ENCODE data around the gene CLCN7. TPM values are rescaled to one million over a fixed set of nuclear protein-coding genes. Genes with fewer than 3 reads are reported as not detected.

CLCN7 gene
- total RNA-seq, 1 donor from 2014 or later: 177 TPM

- Mint-ChIP-seq H3K27me3 (ENCODE audit: unreplicated experiment) (no peaks in the 10 kb centered on the region), H3K4me1 (ENCODE audit: unreplicated experiment) (no peaks in the 10 kb centered on the region), H3K36me3 (ENCODE audit: unreplicated experiment) (peaks cover 8% of the 10 kb centered on the region), H3K4me3 (ENCODE audit: unreplicated experiment) (no peak overlapping the region), H3K27ac (ENCODE audit: unreplicated experiment) (no peak overlapping the region), H3K9me3 (ENCODE audit: unreplicated experiment) (no peaks in the 10 kb centered on the region)
- TF ChIP-seq CTCF (IDR thresholded peaks at IDR 0.05): no peak
- no peak for DNase-seq (ENCODE audit: extremely low spot score, unreplicated experiment)
Observed at GRCh38 chr16:1456951-1457350, 17.9 kb downstream of the CLCN7 start.

DNA sequence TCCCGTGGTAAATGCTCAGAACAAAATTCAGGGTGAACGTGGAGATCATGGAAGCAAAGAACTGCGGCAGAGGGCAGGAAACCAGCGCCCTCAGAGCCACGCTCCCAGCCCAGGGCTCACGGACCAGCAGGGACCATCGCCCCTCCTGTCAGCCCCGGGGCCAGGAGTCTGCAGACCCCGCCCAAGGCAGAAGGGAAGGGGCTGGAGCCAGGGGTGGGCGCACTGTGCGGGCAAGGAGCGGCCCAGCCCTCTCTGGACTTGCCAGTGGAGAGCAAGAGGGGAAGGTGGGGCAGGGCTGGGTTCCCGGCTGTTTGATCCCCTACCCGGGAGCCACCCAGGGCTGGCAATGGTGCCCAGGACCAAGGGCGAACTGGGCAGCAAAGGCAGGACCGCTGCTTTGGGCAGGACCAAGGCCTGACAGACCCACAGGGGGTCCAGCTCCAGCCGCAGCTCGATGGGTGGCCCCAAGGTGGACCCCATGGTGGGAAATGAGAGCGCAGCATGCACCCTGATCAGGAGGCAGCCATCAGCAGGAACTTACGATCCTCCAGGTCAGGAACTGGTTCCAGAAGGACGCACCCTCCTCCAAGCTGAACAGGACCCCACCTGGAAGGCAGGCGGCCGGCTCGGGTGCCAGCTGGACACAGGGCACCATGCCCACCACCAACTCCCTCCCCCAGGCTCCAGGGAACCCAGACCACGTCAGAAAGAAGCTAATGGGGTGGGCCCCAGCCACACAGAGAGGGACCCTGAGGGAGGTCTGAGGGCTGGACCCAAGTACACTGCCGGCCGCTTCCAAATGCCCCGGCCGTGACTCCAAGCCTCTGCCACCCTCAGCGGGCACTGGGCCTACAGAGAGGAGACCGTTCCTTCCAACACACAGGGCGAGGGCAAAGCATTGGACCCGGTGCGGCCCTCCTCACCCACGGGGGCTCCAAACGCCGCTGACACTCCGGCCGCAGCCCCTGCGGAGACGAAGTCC is 19.3 kb downstream of the CLCN7 start:
- H3K36me3 Mint-ChIP-seq (ENCODE audit: unreplicated experiment): peaks cover 10% of the 10 kb centered on the region
- H3K27me3 Mint-ChIP-seq (ENCODE audit: unreplicated experiment): no peaks in the 10 kb centered on the region
- no peak overlapping the region for H3K27ac Mint-ChIP-seq (ENCODE audit: unreplicated experiment)

DNA sequence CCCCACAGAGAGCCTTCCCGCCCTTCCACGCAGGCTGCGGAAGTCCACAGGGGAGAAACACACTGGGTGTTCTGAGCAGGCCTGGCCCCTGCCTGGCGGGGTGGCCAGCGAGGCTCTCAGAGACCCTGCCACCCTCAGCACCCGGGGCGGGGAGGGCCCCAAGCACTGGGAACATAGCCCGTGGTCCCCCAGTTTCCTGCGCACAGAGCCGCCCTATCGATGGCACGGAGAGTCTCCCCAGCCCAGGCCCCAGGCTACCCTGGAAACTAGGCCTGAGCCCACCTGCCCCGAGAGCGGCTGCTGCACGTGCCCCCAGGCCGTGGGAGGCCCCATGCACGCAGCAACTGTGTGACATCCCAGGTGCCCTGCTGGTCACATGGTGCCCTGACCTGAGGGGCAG is 20.3 kb downstream of the CLCN7 start:
- Mint-ChIP-seq H3K36me3 (ENCODE audit: unreplicated experiment) (peaks cover 12% of the 10 kb centered on the region), H3K4me1 (ENCODE audit: unreplicated experiment) (no peaks in the 10 kb centered on the region), H3K27ac (ENCODE audit: unreplicated experiment) (no peak overlapping the region), H3K27me3 (ENCODE audit: unreplicated experiment) (no peaks in the 10 kb centered on the region), H3K9me3 (ENCODE audit: unreplicated experiment) (no peaks in the 10 kb centered on the region), H3K4me3 (ENCODE audit: unreplicated experiment) (no peak overlapping the region)
- no peak for TF ChIP-seq CTCF (IDR thresholded peaks at IDR 0.05)
- DNase-seq (ENCODE audit: extremely low spot score, unreplicated experiment): no peak

More for the DNA sequence above, 19.3 kb downstream of the CLCN7 start:
- no peak for TF ChIP-seq CTCF (IDR thresholded peaks at IDR 0.05)
- Mint-ChIP-seq H3K4me1 (ENCODE audit: unreplicated experiment) (no peaks in the 10 kb centered on the region), H3K4me3 (ENCODE audit: unreplicated experiment) (no peak overlapping the region), H3K9me3 (ENCODE audit: unreplicated experiment) (no peaks in the 10 kb centered on the region)
- DNase-seq (ENCODE audit: extremely low spot score, unreplicated experiment): no peak

DNA sequence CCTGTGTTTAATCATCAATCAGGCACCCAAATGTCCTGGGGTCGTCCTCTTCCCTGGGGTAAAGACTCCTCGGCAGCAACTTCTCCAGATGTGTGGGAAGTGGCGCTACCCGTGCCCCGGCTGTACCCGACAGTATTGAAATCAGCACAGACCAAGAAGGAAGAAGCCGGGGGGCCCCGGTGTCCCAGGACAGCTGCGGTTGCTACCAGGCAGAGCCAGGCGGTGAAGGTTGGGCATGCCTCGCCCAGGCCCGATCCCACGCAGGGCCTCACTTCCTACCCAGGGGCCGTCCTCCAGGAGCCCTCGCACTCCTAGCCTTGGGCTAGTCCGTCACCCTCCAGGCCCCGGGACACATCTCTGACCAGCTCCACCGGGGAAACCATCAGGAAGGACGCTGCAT is 21.5 kb downstream of the CLCN7 start:
- no peak overlapping the region for H3K27ac Mint-ChIP-seq (ENCODE audit: unreplicated experiment)
- H3K4me3 Mint-ChIP-seq (ENCODE audit: unreplicated experiment): no peak overlapping the region
- no peaks in the 10 kb centered on the region for H3K27me3 Mint-ChIP-seq (ENCODE audit: unreplicated experiment)
- H3K4me1 Mint-ChIP-seq (ENCODE audit: unreplicated experiment): no peaks in the 10 kb centered on the region
- H3K9me3 Mint-ChIP-seq (ENCODE audit: unreplicated experiment): no peaks in the 10 kb centered on the region
- H3K36me3 Mint-ChIP-seq (ENCODE audit: unreplicated experiment): peaks cover 12% of the 10 kb centered on the region
- no peak for DNase-seq (ENCODE audit: extremely low spot score, unreplicated experiment)
- TF ChIP-seq CTCF (IDR thresholded peaks at IDR 0.05): no peak

- H3K4me3 Mint-ChIP-seq (ENCODE audit: unreplicated experiment): no peak overlapping the region
- H3K9me3 Mint-ChIP-seq (ENCODE audit: unreplicated experiment): no peaks in the 10 kb centered on the region
- H3K27me3 Mint-ChIP-seq (ENCODE audit: unreplicated experiment): no peaks in the 10 kb centered on the region
- no peak overlapping the region for H3K27ac Mint-ChIP-seq (ENCODE audit: unreplicated experiment)
- H3K4me1 Mint-ChIP-seq (ENCODE audit: unreplicated experiment): no peaks in the 10 kb centered on the region
- peaks cover 12% of the 10 kb centered on the region for H3K36me3 Mint-ChIP-seq (ENCODE audit: unreplicated experiment)
- DNase-seq (ENCODE audit: extremely low spot score, unreplicated experiment): no peak
- no peak for TF ChIP-seq CTCF (IDR thresholded peaks at IDR 0.05)
Observed at GRCh38 chr16:1452530-1452929, 22.3 kb downstream of the CLCN7 start.

Data from osteocyte (in vitro differentiated cells).